DMS 273 (cell line): ENCODE results near the gene HIGD1A.
"Not testable (repeated sequence)": the region's sequence is repeated elsewhere in the genome, so short reads cannot be mapped to it uniquely, and the experiment has no call there.

ENCODE experiments used
- DNase-seq: peaks from one replicate; lab custom pipeline; 2025; ENCODE audit not compliant: unreplicated experiment; lab: John Stamatoyannopoulos, UW

HIGD1A gene

GRCh38 chr3:42829628-42830436, 25.5 kb upstream of the HIGD1A start:
- no peak for DNase-seq

- DNase-seq = no peak
Measured at GRCh38 chr3:42829083-42829627, 24.9 kb upstream of the HIGD1A start.

GRCh38 chr3:42827654-42828053, 23.4 kb upstream of the HIGD1A start:
- DNase-seq = no peak

GRCh38 chr3:42827023-42827422, 22.7 kb upstream of the HIGD1A start:
- no peak for DNase-seq

- no peak for DNase-seq
Measured at GRCh38 chr3:42826141-42826540, 21.9 kb upstream of the HIGD1A start.

- no peak for DNase-seq
Measured at GRCh38 chr3:42823351-42823750, 19.1 kb upstream of the HIGD1A start.

GRCh38 chr3:42822828-42823227, 18.5 kb upstream of the HIGD1A start:
- no peak for DNase-seq

- DNase-seq = no peak
Measured at GRCh38 chr3:42820746-42821051, 16.4 kb upstream of the HIGD1A start.

- DNase-seq = peak; percentile 74
Measured at GRCh38 chr3:42819351-42819965, 15.2 kb upstream of the HIGD1A start.

- DNase-seq = no peak
Measured at GRCh38 chr3:42815826-42816225, 11.5 kb upstream of the HIGD1A start.

GRCh38 chr3:42814914-42815507, 10.7 kb upstream of the HIGD1A start:
- DNase-seq = peak; percentile 32

- DNase-seq = no peak
Measured at GRCh38 chr3:42814246-42814645, 10.0 kb upstream of the HIGD1A start.

GRCh38 chr3:42811118-42811883, 7.0 kb upstream of the HIGD1A start:
- DNase-seq = not testable (repeated sequence)

GRCh38 chr3:42810706-42811105, 6.4 kb upstream of the HIGD1A start:
- DNase-seq = not testable (repeated sequence)

- DNase-seq = no peak
Measured at GRCh38 chr3:42809202-42809601, 4.9 kb upstream of the HIGD1A start, which contains the start of gene ACKR2. ACKR2 (plus strand) TSS chr3:42809445; CDS start chr3:42864503, 55,058 bp downstream.

GRCh38 chr3:42807929-42808328, 3.6 kb upstream of the HIGD1A start:
- no peak for DNase-seq

GRCh38 chr3:42805141-42805821, 991 bp upstream of the HIGD1A start:
- DNase-seq = peak; percentile 12

GRCh38 chr3:42804831-42805132, 492 bp upstream of the HIGD1A start:
- DNase-seq = no peak

GRCh38 chr3:42803414-42804105, 730 bp downstream of the HIGD1A start:
- DNase-seq = peak; percentile 66

GRCh38 chr3:42802876-42803413, 1.3 kb downstream of the HIGD1A start:
- DNase-seq = no peak
